AG10803 (cell line): ENCODE measurements around the gene MITD1.

Source experiments
- DNase-seq: peaks from one replicate; pipeline ENCODE4 v3.0.0; 2010; ENCODE audit warnings: low read depth
- H3K4me3 ChIP-seq: 2 replicates; pipeline ENCODE4 v1.5.1; 2011; ENCODE audit warnings: mild to moderate bottlenecking, low read length, control low read depth
- TF ChIP-seq, protein P1 (sequence below): conservative IDR thresholded peaks from 2 replicates; pipeline ENCODE4 v1.5.1; 2011; ENCODE audit warnings: mild to moderate bottlenecking, low read length, control low read depth, inconsistent platforms

MITD1 gene

GRCh38 chr2:99180755-99181623 lies at the start of gene MITD1, which contains the start of gene MRPL30:
TSS of gene MITD1 (minus strand) at chr2:99181058. CDS start at chr2:99180981, 77 bp downstream.
TSS of gene MRPL30 (plus strand) at chr2:99181184. CDS start at chr2:99186204, 5,020 bp downstream.
- DNase-seq, result peak; percentile 95
- TF ChIP-seq, protein P1, sequence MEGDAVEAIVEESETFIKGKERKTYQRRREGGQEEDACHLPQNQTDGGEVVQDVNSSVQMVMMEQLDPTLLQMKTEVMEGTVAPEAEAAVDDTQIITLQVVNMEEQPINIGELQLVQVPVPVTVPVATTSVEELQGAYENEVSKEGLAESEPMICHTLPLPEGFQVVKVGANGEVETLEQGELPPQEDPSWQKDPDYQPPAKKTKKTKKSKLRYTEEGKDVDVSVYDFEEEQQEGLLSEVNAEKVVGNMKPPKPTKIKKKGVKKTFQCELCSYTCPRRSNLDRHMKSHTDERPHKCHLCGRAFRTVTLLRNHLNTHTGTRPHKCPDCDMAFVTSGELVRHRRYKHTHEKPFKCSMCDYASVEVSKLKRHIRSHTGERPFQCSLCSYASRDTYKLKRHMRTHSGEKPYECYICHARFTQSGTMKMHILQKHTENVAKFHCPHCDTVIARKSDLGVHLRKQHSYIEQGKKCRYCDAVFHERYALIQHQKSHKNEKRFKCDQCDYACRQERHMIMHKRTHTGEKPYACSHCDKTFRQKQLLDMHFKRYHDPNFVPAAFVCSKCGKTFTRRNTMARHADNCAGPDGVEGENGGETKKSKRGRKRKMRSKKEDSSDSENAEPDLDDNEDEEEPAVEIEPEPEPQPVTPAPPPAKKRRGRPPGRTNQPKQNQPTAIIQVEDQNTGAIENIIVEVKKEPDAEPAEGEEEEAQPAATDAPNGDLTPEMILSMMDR, result no peak
- H3K4me3 ChIP-seq, result peak within 1 kb of the TSS; percentile 99

GRCh38 chr2:99217929-99218501 lies 37.2 kb upstream of the MITD1 start:
- DNase-seq, result no peak
- no peak overlapping the region for H3K4me3 ChIP-seq
- TF ChIP-seq, protein P1, result no peak

DNA sequence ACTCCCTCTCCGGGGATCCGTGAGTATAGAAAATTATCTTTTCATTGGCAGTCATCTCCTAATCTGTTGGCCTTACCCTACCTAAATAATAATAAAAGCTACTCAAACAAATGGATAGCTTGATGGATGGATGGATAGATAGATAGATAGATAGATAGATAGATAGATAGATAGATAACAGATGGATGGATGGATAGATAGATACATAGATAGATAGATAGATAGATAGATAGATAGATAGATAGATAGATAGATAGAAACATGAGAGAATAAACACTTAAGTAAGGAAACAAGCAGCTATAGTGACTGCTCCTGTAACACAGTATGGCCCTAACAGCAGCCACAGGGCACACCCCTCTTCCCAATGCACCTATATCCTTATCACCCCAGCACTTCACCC lies 35.2 kb upstream of the MITD1 start:
- H3K4me3 ChIP-seq, result no peak overlapping the region
- TF ChIP-seq, protein P1, result no peak
- DNase-seq, result no peak

GRCh38 chr2:99205491-99205890 lies 24.6 kb upstream of the MITD1 start:
- no peak for DNase-seq
- H3K4me3 ChIP-seq, result no peak overlapping the region
- TF ChIP-seq, protein P1, result no peak

GRCh38 chr2:99201959-99202678 lies 21.3 kb upstream of the MITD1 start:
- no peak overlapping the region for H3K4me3 ChIP-seq
- TF ChIP-seq, protein P1, result no peak
- no peak for DNase-seq

DNA sequence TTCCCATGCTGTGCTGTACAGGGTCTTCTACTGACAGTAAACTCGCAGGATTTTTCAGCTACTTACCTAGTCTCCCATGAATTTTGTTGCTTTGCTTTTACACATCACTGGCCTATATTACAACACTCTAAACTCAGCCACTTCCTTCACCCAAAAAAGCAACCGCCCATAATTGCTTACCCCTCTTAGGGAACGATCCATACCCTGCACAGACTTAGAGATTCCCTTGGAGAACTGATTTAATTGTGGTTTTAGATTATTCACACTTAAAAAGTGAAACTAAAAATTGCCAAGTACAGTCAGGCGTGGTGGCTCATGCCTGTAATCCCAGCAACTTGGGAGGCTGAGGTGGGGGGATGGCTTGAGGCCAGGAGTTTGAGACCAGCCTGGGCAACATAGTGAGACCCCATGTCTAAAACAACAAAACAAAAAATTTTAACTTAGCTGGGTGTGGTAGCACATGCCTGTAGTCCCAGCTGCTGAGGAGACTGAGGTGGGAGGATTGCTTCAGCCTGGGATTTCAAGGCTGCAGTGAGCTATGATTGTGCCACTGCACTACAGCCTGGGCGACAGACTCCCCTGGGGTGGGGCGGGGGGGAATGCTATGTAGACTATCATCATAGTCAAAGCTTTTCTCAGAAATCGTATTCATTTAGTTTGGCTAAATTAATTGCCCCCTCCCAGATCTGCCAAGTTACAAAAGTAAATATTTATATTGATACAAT lies 19.4 kb upstream of the MITD1 start:
- DNase-seq, result no peak
- TF ChIP-seq, protein P1, result no peak
- no peak overlapping the region for H3K4me3 ChIP-seq
